Gastrocnemius medialis (tissue), 4 donors: ENCODE measurements around the gene CHST15. TPM values are rescaled to one million over a fixed set of nuclear protein-coding genes. Genes with fewer than 3 reads are reported as not detected.

ENCODE experiments used
- ATAC-seq, 2 donors: fragments of 150-250 bp; one replicate each; pipeline ENCODE4 v1.9.1; 2016
- DNase-seq, 2 donors: peaks; one replicate each; pipeline ENCODE4 v3.0.0-alpha.2; 2019
- H3K27ac ChIP-seq, 4 donors: fragments of 200-600 bp; sonication (generic); 1 replicate in 1 of 4; 2 replicates in 3 of 4; pipeline ENCODE4 v1.5.1; 2016 to 2018; ENCODE audit warnings: mild to moderate bottlenecking in 2 of 4, moderate library complexity in 1 of 4
- H3K27me3 ChIP-seq, 3 donors: fragments of 200-600 bp; sonication (generic) in 2 of 3; 1 replicate in 1 of 3; 2 replicates in 2 of 3; pipeline versions ENCODE4 v1.5.1 to v1.6.0; 2016 to 2019; ENCODE audit warnings: mild to moderate bottlenecking in 1 of 3, moderate library complexity in 1 of 3
- H3K36me3 ChIP-seq, 2 donors: fragments of 200-600 bp; sonication (generic) in 1 of 2; one replicate each; pipeline ENCODE4 v1.5.1; 2017 to 2018
- H3K4me1 ChIP-seq, 2 donors: fragments of 200-600 bp; sonication (generic) in 1 of 2; one replicate each; pipeline ENCODE4 v1.5.1; 2016 to 2017; ENCODE audit warnings: mild to moderate bottlenecking in 2 of 2
- H3K4me3 ChIP-seq, 4 donors: fragments of 200-600 bp; sonication (generic) in 3 of 4; 1 replicate in 1 of 4; 2 replicates in 3 of 4; pipeline ENCODE4 v1.5.1; 2016 to 2019; ENCODE audit warnings: mild to moderate bottlenecking in 2 of 4
- H3K9me3 ChIP-seq, 3 donors: fragments of 200-600 bp; sonication (generic) in 2 of 3; 1 replicate in 1 of 3; 2 replicates in 2 of 3; pipeline ENCODE4 v1.5.1; 2016 to 2019
- CTCF ChIP-seq, 5 experiments: fragments of 450-650 bp in 3 of 5; fragments of 200-600 bp in 2 of 5; sonication (generic) in 2 of 5; IDR thresholded peaks in 4 of 5; conservative IDR thresholded peaks in 1 of 5; 1 replicate in 4 of 5; 2 replicates in 1 of 5; pipeline ENCODE4 v1.5.1; 2016 to 2019; ENCODE audit warnings: antibody characterized with exemption in 5 of 5, mild to moderate bottlenecking in 3 of 5, moderate library complexity in 3 of 5
- POLR2A ChIP-seq, 2 donors: fragments of 450-650 bp; IDR thresholded peaks; one replicate each; pipeline ENCODE4 v1.6.1; 2017; ENCODE audit warnings: antibody characterized with exemption in 2 of 2, mild to moderate bottlenecking in 2 of 2, moderate library complexity in 2 of 2
- in situ Hi-C, 4 donors: fragments of 200-750 bp; cut with MboI; loops; one replicate each; pipeline versions ENCODE4 v1.15.0 to v1.8.0; 2017; ENCODE audit warnings: low sequenced_read_pairs in 4 of 4
- intact Hi-C: fragments of 100-400 bp; cut with DNase I; formaldehyde crosslinking; loops from one replicate; pipeline ENCODE4 v1.15.1; 2023; ENCODE audit warnings: low total_unique reads
- total RNA-seq, 4 donors: library from RNA; depleted of rRNA; stranded (reverse); fragments of >200 nt; gene quantifications; one replicate each; pipeline versions ENCODE4 v1.1.0 to v1.2.3, GENCODE V29; 2016

Gene CHST15
- total RNA-seq, 4 donors from 2014 or later: 9.0 to 32.2 (median 20.3) TPM

- H3K4me1 ChIP-seq: no peaks in the 10 kb centered on the region
- in situ Hi-C loops: no loop called here
- H3K27ac ChIP-seq: no peak overlapping the region
- TF ChIP-seq CTCF (IDR thresholded peaks at IDR 0.05 in 4 of 5, conservative IDR thresholded peaks at IDR 0.05 in 1 of 5): no peak
- TF ChIP-seq POLR2A (IDR thresholded peaks at IDR 0.05): no peak
- intact Hi-C loops: no loop called here
- H3K4me3 ChIP-seq: no peak overlapping the region
- no peaks in the 10 kb centered on the region for H3K9me3 ChIP-seq
- ATAC-seq (no peak), DNase-seq (no peak)
- no peaks in the 10 kb centered on the region for H3K27me3 ChIP-seq
- H3K36me3 ChIP-seq: peaks cover 0 to 5% of the 10 kb centered on the region in 2 donors
Observed at GRCh38 chr10:124012991-124013390, 80.4 kb downstream of the CHST15 start.

GRCh38 chr10:124012583-124012982 is 80.8 kb downstream of the CHST15 start:
- intact Hi-C loops: no loop called here

GRCh38 chr10:124012066-124012465 is 81.3 kb downstream of the CHST15 start:
- ATAC-seq: no peak
- DNase-seq: no peak
- Histone ChIP-seq H3K27ac (no peak overlapping the region), H3K27me3 (no peaks in the 10 kb centered on the region), H3K36me3 (peaks cover 0 to 5% of the 10 kb centered on the region in 2 donors), H3K9me3 (no peaks in the 10 kb centered on the region), H3K4me3 (no peak overlapping the region), H3K4me1 (no peaks in the 10 kb centered on the region)
- in situ Hi-C loops (no loop called here), intact Hi-C loops (no loop called here)
- TF ChIP-seq POLR2A (IDR thresholded peaks at IDR 0.05) (no peak), CTCF (IDR thresholded peaks at IDR 0.05 in 4 of 5, conservative IDR thresholded peaks at IDR 0.05 in 1 of 5) (no peak)

More at GRCh38 chr10:124012583-124012982, 80.8 kb downstream of the CHST15 start:
- TF ChIP-seq POLR2A (IDR thresholded peaks at IDR 0.05) (no peak), CTCF (IDR thresholded peaks at IDR 0.05 in 4 of 5, conservative IDR thresholded peaks at IDR 0.05 in 1 of 5) (no peak)
- no peak overlapping the region for H3K4me3 ChIP-seq
- H3K4me1 ChIP-seq: no peaks in the 10 kb centered on the region
- H3K9me3 ChIP-seq: no peaks in the 10 kb centered on the region
- in situ Hi-C loops: no loop called here
- H3K36me3 ChIP-seq: peaks cover 0 to 5% of the 10 kb centered on the region in 2 donors
- H3K27ac ChIP-seq: no peak overlapping the region
- ATAC-seq: no peak
- H3K27me3 ChIP-seq: no peaks in the 10 kb centered on the region
- DNase-seq: no peak

- H3K4me1 ChIP-seq: no peaks in the 10 kb centered on the region
- in situ Hi-C loops: no loop called here
Observed at GRCh38 chr10:124011464-124011863, 81.9 kb downstream of the CHST15 start.

More at GRCh38 chr10:124011464-124011863, 81.9 kb downstream of the CHST15 start:
- H3K9me3 ChIP-seq: no peaks in the 10 kb centered on the region
- H3K27me3 ChIP-seq: no peaks in the 10 kb centered on the region
- ATAC-seq: no peak
- TF ChIP-seq CTCF (IDR thresholded peaks at IDR 0.05 in 4 of 5, conservative IDR thresholded peaks at IDR 0.05 in 1 of 5) (no peak), POLR2A (IDR thresholded peaks at IDR 0.05) (no peak)
- no peak overlapping the region for H3K4me3 ChIP-seq
- intact Hi-C loops: no loop called here
- no peak for DNase-seq
- no peak overlapping the region for H3K27ac ChIP-seq
- H3K36me3 ChIP-seq: peaks cover 0 to 5% of the 10 kb centered on the region in 2 donors
